HepG2 (cell line): ENCODE data around the gene PHF19. TPM values are rescaled to one million over a fixed set of nuclear protein-coding genes. Genes with fewer than 3 reads are reported as not detected.

Experiments
- ATAC-seq: fragments of 200-7000 bp; cut with Tn5 transposase; 3 replicates; pipeline ENCODE4 v1.9.1; 2020; ENCODE audit warnings: mild to moderate bottlenecking, moderate library complexity
- BruUV-seq: library from RNA; stranded (reverse); fragments of 400-500 nt; replicated peaks from 2 replicates; lab custom pipeline; 2021; lab: Mats Ljungman, UMichigan
- CTCF ChIA-PET: fragments of 300-600 bp; formaldehyde crosslinking; extraction: SDS; loops from one replicate; lab custom pipeline; 2021; ENCODE audit warnings: low total read pairs, inconsistent platforms, low intra/inter-chr PET ratio; lab: Yijun Ruan, JAX
- POLR2A ChIA-PET: fragments of 350-600 bp; sonication (Branson Sonifier 250); formaldehyde crosslinking; loops from one replicate; lab custom pipeline; 2020; ENCODE audit warnings: antibody characterized with exemption, inconsistent platforms; lab: Yijun Ruan, JAX
- DNase-seq: peaks from one replicate; pipeline ENCODE4 v3.0.0-alpha.2; 2015; ENCODE audit warnings: low spot score
- FAIRE-seq: peaks from 3 replicates; lab custom pipeline; 2011; peaks lifted over from hg19 to GRCh38; lab: Jason Lieb, UNC
- H2AFZ ChIP-seq: one replicate; pipeline ENCODE4 v1.6.1; 2011; ENCODE audit warnings: low read length, inconsistent platforms
- H3K27ac ChIP-seq: fragments of 300-600 bp; 3 replicates; pipeline ENCODE4 v1.8.0; 2011; ENCODE audit warnings: mixed run types, mild to moderate bottlenecking, mixed read lengths, low read length, inconsistent platforms; ENCODE audit not compliant: insufficient read depth; ENCODE audit errors: extremely low read length
- H3K27me3 ChIP-seq, 2 experiments: fragments of 200-600 bp in 1 of 2; 2 replicates in 1 of 2; 3 replicates in 1 of 2; pipeline versions ENCODE4 v1.6.0 to v1.8.0; 2011; ENCODE audit warnings: low read length in 2 of 2, mild to moderate bottlenecking in 2 of 2, moderate library complexity in 2 of 2, inconsistent platforms in 1 of 2; ENCODE audit not compliant: insufficient read depth in 2 of 2, control insufficient read depth in 1 of 2
- H3K36me3 ChIP-seq, 2 experiments: fragments of 200-600 bp in 1 of 2; replicated peaks in 1 of 2; 2 replicates in 1 of 2; 3 replicates in 1 of 2; pipeline versions ENCODE4 v1.5.1 to v1.8.0; 2011; ENCODE audit warnings: low read length in 2 of 2, inconsistent platforms in 1 of 2; ENCODE audit not compliant: insufficient read depth in 2 of 2, control insufficient read depth in 1 of 2
- H3K4me1 ChIP-seq: 2 replicates; pipeline ENCODE4 v1.5.1; 2012; ENCODE audit warnings: low read length, inconsistent platforms; ENCODE audit not compliant: insufficient read depth
- H3K4me2 ChIP-seq: 2 replicates; pipeline ENCODE4 v1.6.0; 2011; ENCODE audit warnings: low read depth, low read length, inconsistent platforms
- H3K4me3 ChIP-seq, 3 experiments: fragments of 200-600 bp in 1 of 3; sonication (generic), shearing (Covaris generic) in 1 of 3; replicated peaks in 1 of 3; 2 replicates each; pipeline ENCODE4 v1.5.1; 2011 to 2016; ENCODE audit warnings: low read length in 3 of 3, inconsistent platforms in 2 of 3, low read depth in 2 of 3, mild to moderate bottlenecking in 2 of 3, control low read depth in 1 of 3, mixed read lengths in 1 of 3; ENCODE audit not compliant: insufficient read depth in 1 of 3
- H3K79me2 ChIP-seq: one replicate; pipeline ENCODE4 v1.6.1; 2011; ENCODE audit warnings: low read length, inconsistent platforms; ENCODE audit not compliant: insufficient read depth
- H3K9ac ChIP-seq: 2 replicates; pipeline ENCODE4 v1.6.0; 2011; ENCODE audit warnings: mild to moderate bottlenecking, low read depth, low read length, inconsistent platforms; ENCODE audit not compliant: insufficient read depth
- H3K9me3 ChIP-seq: 2 replicates; pipeline ENCODE4 v1.5.1; 2012; ENCODE audit warnings: mild to moderate bottlenecking, low read length
- H4K20me1 ChIP-seq: 2 replicates; pipeline ENCODE4 v1.6.0; 2011; ENCODE audit warnings: inconsistent platforms, mild to moderate bottlenecking, low read length, moderate library complexity; ENCODE audit not compliant: insufficient read depth
- DR1 ChIP-seq: sonication (generic); formaldehyde crosslinking; IDR thresholded peaks from 2 replicates; pipeline ENCODE4 v1.8.0; 2021; ENCODE audit warnings: mild to moderate bottlenecking, missing genetic modification reagents, inconsistent platforms
- EZH2 ChIP-seq: conservative IDR thresholded peaks from 2 replicates; pipeline ENCODE4 v1.6.1; 2012; ENCODE audit warnings: mild to moderate bottlenecking, low read depth, low read length, moderate library complexity
- FIP1L1 ChIP-seq: fragments of 200-400 bp; formaldehyde crosslinking; IDR thresholded peaks from 2 replicates; pipeline ENCODE4 v1.6.1; 2018; ENCODE audit warnings: low read depth, mild to moderate bottlenecking, low read length, moderate library complexity, borderline replicate concordance; ENCODE audit not compliant: insufficient read depth
- HNRNPH1 ChIP-seq: fragments of 200-400 bp; formaldehyde crosslinking; optimal IDR thresholded peaks from 2 replicates; pipeline ENCODE3; 2017; ENCODE audit warnings: mild to moderate bottlenecking, low read depth, low read length
- KDM4B ChIP-seq: sonication (generic); formaldehyde crosslinking; IDR thresholded peaks from 2 replicates; pipeline ENCODE4 v1.4.0; 2020; ENCODE audit warnings: missing genetic modification reagents
- MED8 ChIP-seq: sonication (generic); formaldehyde crosslinking; IDR thresholded peaks from 2 replicates; pipeline ENCODE4 v1.8.1; 2023; ENCODE audit warnings: mild to moderate bottlenecking, missing genetic modification reagents; ENCODE audit not compliant: insufficient replicate concordance
- NFATC3 ChIP-seq: sonication (generic); formaldehyde crosslinking; IDR thresholded peaks from 2 replicates; pipeline ENCODE4 v1.5.1; 2020; ENCODE audit warnings: mild to moderate bottlenecking, missing genetic modification reagents
- NR2C2 ChIP-seq: sonication (generic); formaldehyde crosslinking; IDR thresholded peaks from 2 replicates; pipeline ENCODE4 v1.4.0; 2020; ENCODE audit warnings: missing genetic modification reagents, mild to moderate bottlenecking, moderate library complexity, borderline replicate concordance
- PAWR ChIP-seq: sonication (generic); formaldehyde crosslinking; IDR thresholded peaks from 2 replicates; pipeline ENCODE4 v1.4.0; 2020; ENCODE audit warnings: missing genetic modification reagents, mild to moderate bottlenecking, borderline replicate concordance
- SNRNP70 ChIP-seq: fragments of 200-400 bp; formaldehyde crosslinking; IDR thresholded peaks from 2 replicates; pipeline ENCODE4 v1.6.1; 2017; ENCODE audit warnings: mild to moderate bottlenecking, low read depth, low read length, moderate library complexity
- TGIF2 ChIP-seq: IDR thresholded peaks from 2 replicates; pipeline ENCODE4 v1.6.1; 2016; ENCODE audit warnings: control low read depth, missing compliant biosample characterization
- ZKSCAN8 ChIP-seq: IDR thresholded peaks from 2 replicates; pipeline ENCODE4 v1.6.1; 2016; ENCODE audit warnings: borderline replicate concordance, missing genetic modification reagents, missing compliant biosample characterization
- ZNF10 ChIP-seq: sonication (generic); formaldehyde crosslinking; IDR thresholded peaks from 2 replicates; pipeline ENCODE4 v1.4.0; 2020; ENCODE audit warnings: mild to moderate bottlenecking, low read depth, missing genetic modification reagents, borderline replicate concordance
- WGBS: methylation state at CpG from one replicate; pipeline ENCODE4 v1.1.6; 2017; ENCODE audit warnings: low lambda C conversion rate; 5-methylcytosine and 5-hydroxymethylcytosine counted together
- in situ Hi-C: cut with HindIII; loops from 2 replicates; pipeline ENCODE4 v1.10.0; 2017; ENCODE audit warnings: low pct_unique_long_range_greater_than_20kb; ENCODE audit not compliant: extremely low pct_ligation_motif_present
- intact Hi-C: fragments of 100-400 bp; cut with micrococcal nuclease; formaldehyde crosslinking; loops from one replicate; pipeline ENCODE4 v1.10.0; 2022; ENCODE audit not compliant: unreplicated experiment
- polyA plus RNA-seq, 8 experiments: library from polyadenylated mRNA; depleted of rRNA in 3 of 8; stranded (reverse) in 7 of 8; unstranded in 1 of 8; fragments of >200 nt; fragmentation: Illumina TruSeq in 4 of 8; extraction: Trizol in 4 of 8; gene quantifications; 2 replicates each; pipeline versions ENCODE4 v1.2.1 to v1.2.3, GENCODE V29; 2011 to 2016; ENCODE audit warnings: low read depth in 4 of 8, missing spikeins in 1 of 8, mixed read lengths in 1 of 8; ENCODE audit not compliant: insufficient read depth in 1 of 8
- total RNA-seq, 5 experiments: library from RNA; depleted of rRNA; stranded (reverse); fragments of >200 nt; fragmentation: Illumina TruSeq; extraction: Trizol; gene quantifications; 2 replicates each; pipeline ENCODE4 v1.2.3, GENCODE V29; 2016; ENCODE audit warnings: low read depth in 1 of 5
- TF ChIP-seq, protein P1 (sequence below): sonication (generic); formaldehyde crosslinking; IDR thresholded peaks from 2 replicates; pipeline ENCODE4 v1.5.0; 2020; ENCODE audit warnings: missing genetic modification reagents
- TF ChIP-seq, protein P2 (sequence below): sonication (generic); formaldehyde crosslinking; IDR thresholded peaks from 2 replicates; pipeline ENCODE4 v1.4.0; 2020; ENCODE audit warnings: missing genetic modification reagents
- TF ChIP-seq, protein P3 (sequence below): sonication (generic); formaldehyde crosslinking; IDR thresholded peaks from 2 replicates; pipeline ENCODE4 v1.5.1; 2020; ENCODE audit warnings: missing genetic modification reagents, mild to moderate bottlenecking, borderline replicate concordance

PHF19 gene
- total and polyA plus RNA-seq, 2 of the 13 experiments (the other 11 are each of a cell fraction or from before 2014, with no cell fraction given) = 29.7 to 41.3 TPM

DNA sequence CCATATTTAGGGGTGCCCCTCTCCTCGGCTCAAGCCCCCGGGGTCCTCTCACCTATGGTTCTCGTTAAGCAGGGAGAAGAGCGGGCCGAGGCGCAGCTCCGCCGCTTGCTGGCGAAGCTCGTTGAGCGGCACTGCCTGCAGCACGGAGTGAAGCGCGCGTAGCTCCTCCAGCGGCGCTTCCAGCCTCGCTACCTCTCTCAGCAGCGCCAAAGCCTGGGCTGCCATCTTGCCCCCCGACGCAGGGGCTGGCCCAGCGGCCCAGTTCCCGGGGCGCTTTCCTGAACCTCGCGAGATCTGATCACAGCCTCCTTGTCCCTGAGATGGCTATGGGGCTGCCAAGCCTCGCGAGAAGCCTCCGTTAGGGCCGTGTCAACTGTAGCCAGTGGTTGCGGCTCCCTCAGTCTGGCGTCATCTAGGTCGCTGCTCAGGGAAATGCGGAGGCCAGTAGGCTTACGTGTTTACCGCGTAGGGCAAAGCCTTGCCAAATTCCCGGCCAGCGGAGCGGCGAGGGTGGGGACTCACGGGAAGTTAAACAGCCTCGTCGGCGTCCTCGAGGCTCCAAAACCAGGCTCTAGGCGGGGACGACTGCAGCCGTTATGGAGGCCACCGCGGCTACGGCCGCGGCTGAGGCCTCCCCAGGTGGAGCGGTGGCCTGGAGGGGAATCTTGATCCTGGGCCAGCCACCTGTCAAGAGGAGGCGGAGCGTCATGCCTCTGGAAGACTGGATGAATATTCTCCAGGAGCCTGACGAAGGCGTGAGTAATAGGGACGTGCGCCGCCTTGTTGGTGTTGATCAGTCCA, 34.1 kb downstream of the PHF19 start, which contains the start of gene PSMD5:
TSS of gene PSMD5 (minus strand) at position 238 of the 801 bp plus-strand sequence. CDS start at position 225, 13 bp downstream.
- FAIRE-seq = peak; percentile 21
- WGBS = 51% methylated on average over 41 of the region's 62 CpGs
- H3K9ac ChIP-seq = peak within 1 kb of the TSS; percentile 94
- BruUV-seq = no TSS peak
- intact Hi-C loops (loop anchor here (2.0 kb wide), 2 partner anchors 34 to 76 kb away; partner anchors contain the start of gene PHF19), in situ Hi-C loops (no loop called here)
- CTCF ChIA-PET = no interaction called here
- peak within 1 kb of the TSS; percentile 82 for H3K27ac ChIP-seq
- H3K79me2 ChIP-seq = peaks cover 29% of the 10 kb centered on the region
- POLR2A ChIA-PET = interaction anchor here (0.6 to 2.4 kb wide), 6 partner anchors 13 to 86 kb away, joined by 3 to 12 read pairs (median 4); partner anchors contain the start of gene FBXW2
- H2AFZ ChIP-seq = peak within 1 kb of the TSS; percentile 90
- H4K20me1 ChIP-seq = no peaks in the 10 kb centered on the region
- no peaks in the 10 kb centered on the region; a peak in 1 of 5 replicates for H3K36me3 ChIP-seq
- peak; percentile 96 for ATAC-seq
- H3K4me1 ChIP-seq = peaks cover 30% of the 10 kb centered on the region
- peak within 1 kb of the TSS; percentile 73 to 91 (median 87) for H3K4me3 ChIP-seq
- no peaks in the 10 kb centered on the region for H3K9me3 ChIP-seq
- DNase-seq = peak; percentile 94
- H3K27me3 ChIP-seq = peaks cover 0 to 3% of the 10 kb centered on the region in 2 experiments; a peak in 1 of 5 replicates
- peak within 1 kb of the TSS; percentile 83 for H3K4me2 ChIP-seq
- TF ChIP-seq DR1 (CRISPR knock-in tag) = peak; percentile 96
- TF ChIP-seq ZNF10 (CRISPR knock-in tag) = no peak
- no peak for TF ChIP-seq TGIF2 (CRISPR knock-in tag)
- TF ChIP-seq, protein P1, sequence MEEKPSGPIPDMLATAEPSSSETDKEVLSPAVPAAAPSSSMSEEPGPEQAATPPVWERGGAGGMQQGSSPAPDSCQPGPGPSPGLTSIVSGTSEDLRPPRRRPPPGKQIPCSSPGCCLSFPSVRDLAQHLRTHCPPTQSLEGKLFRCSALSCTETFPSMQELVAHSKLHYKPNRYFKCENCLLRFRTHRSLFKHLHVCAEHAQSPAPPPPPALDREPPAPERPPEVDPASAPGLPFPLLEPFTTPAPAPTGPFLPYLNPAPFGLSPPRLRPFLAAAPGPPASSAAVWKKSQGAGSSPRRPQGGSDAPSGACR = peak; percentile 29; the same call in 1 of the 2 replicates
- TF ChIP-seq HNRNPH1 = no peak
- TF ChIP-seq, protein P2, sequence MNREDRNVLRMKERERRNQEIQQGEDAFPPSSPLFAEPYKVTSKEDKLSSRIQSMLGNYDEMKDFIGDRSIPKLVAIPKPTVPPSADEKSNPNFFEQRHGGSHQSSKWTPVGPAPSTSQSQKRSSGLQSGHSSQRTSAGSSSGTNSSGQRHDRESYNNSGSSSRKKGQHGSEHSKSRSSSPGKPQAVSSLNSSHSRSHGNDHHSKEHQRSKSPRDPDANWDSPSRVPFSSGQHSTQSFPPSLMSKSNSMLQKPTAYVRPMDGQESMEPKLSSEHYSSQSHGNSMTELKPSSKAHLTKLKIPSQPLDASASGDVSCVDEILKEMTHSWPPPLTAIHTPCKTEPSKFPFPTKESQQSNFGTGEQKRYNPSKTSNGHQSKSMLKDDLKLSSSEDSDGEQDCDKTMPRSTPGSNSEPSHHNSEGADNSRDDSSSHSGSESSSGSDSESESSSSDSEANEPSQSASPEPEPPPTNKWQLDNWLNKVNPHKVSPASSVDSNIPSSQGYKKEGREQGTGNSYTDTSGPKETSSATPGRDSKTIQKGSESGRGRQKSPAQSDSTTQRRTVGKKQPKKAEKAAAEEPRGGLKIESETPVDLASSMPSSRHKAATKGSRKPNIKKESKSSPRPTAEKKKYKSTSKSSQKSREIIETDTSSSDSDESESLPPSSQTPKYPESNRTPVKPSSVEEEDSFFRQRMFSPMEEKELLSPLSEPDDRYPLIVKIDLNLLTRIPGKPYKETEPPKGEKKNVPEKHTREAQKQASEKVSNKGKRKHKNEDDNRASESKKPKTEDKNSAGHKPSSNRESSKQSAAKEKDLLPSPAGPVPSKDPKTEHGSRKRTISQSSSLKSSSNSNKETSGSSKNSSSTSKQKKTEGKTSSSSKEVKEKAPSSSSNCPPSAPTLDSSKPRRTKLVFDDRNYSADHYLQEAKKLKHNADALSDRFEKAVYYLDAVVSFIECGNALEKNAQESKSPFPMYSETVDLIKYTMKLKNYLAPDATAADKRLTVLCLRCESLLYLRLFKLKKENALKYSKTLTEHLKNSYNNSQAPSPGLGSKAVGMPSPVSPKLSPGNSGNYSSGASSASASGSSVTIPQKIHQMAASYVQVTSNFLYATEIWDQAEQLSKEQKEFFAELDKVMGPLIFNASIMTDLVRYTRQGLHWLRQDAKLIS = no peak
- no peak for TF ChIP-seq NFATC3
- peak; percentile 89 for TF ChIP-seq MED8 (CRISPR knock-in tag)
- TF ChIP-seq EZH2 = no peak
- no peak; the same call in 1 of the 2 replicates for TF ChIP-seq FIP1L1
- TF ChIP-seq, protein P3, sequence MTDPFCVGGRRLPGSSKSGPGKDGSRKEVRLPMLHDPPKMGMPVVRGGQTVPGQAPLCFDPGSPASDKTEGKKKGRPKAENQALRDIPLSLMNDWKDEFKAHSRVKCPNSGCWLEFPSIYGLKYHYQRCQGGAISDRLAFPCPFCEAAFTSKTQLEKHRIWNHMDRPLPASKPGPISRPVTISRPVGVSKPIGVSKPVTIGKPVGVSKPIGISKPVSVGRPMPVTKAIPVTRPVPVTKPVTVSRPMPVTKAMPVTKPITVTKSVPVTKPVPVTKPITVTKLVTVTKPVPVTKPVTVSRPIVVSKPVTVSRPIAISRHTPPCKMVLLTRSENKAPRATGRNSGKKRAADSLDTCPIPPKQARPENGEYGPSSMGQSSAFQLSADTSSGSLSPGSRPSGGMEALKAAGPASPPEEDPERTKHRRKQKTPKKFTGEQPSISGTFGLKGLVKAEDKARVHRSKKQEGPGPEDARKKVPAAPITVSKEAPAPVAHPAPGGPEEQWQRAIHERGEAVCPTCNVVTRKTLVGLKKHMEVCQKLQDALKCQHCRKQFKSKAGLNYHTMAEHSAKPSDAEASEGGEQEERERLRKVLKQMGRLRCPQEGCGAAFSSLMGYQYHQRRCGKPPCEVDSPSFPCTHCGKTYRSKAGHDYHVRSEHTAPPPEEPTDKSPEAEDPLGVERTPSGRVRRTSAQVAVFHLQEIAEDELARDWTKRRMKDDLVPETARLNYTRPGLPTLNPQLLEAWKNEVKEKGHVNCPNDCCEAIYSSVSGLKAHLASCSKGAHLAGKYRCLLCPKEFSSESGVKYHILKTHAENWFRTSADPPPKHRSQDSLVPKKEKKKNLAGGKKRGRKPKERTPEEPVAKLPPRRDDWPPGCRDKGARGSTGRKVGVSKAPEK (CRISPR knock-in tag) = no peak
- no peak for TF ChIP-seq KDM4B (CRISPR knock-in tag)
- TF ChIP-seq SNRNP70 = no peak
- no peak for TF ChIP-seq ZKSCAN8 (CRISPR knock-in tag)
- TF ChIP-seq PAWR (CRISPR knock-in tag) = no peak
- peak; percentile 54 for TF ChIP-seq NR2C2 (CRISPR knock-in tag)
